Measurements from ENCODE around the gene USPL1.

- TF ChIP-seq CTCF (IDR thresholded peaks at IDR 0.05) (no peak), POLR2A (IDR thresholded peaks at IDR 0.05) (no peak)
These were observed 11.8 kb downstream of the USPL1 start for GRCh38 chr13:30629527-30629926.
